Astrocyte of the spinal cord (primary cell): ENCODE measurements around the gene SLC5A1.

Experiments used
- DNase-seq: peaks from one replicate; pipeline ENCODE4 v3.0.0; 2011; ENCODE audit warnings: low read depth, low spot score
- H3K4me3 ChIP-seq: 2 replicates; pipeline ENCODE4 v1.5.1; 2011; ENCODE audit warnings: low read depth, mild to moderate bottlenecking, low read length, moderate library complexity
- CTCF ChIP-seq: IDR thresholded peaks from 2 replicates; pipeline ENCODE4 v1.5.1; 2012; ENCODE audit warnings: low read depth, mild to moderate bottlenecking, low read length, inconsistent platforms
- in situ Hi-C: cut with HindIII; loops from 2 replicates; pipeline ENCODE4 v1.10.0; 2017; ENCODE audit warnings: low sequenced_read_pairs

Gene SLC5A1

DNA sequence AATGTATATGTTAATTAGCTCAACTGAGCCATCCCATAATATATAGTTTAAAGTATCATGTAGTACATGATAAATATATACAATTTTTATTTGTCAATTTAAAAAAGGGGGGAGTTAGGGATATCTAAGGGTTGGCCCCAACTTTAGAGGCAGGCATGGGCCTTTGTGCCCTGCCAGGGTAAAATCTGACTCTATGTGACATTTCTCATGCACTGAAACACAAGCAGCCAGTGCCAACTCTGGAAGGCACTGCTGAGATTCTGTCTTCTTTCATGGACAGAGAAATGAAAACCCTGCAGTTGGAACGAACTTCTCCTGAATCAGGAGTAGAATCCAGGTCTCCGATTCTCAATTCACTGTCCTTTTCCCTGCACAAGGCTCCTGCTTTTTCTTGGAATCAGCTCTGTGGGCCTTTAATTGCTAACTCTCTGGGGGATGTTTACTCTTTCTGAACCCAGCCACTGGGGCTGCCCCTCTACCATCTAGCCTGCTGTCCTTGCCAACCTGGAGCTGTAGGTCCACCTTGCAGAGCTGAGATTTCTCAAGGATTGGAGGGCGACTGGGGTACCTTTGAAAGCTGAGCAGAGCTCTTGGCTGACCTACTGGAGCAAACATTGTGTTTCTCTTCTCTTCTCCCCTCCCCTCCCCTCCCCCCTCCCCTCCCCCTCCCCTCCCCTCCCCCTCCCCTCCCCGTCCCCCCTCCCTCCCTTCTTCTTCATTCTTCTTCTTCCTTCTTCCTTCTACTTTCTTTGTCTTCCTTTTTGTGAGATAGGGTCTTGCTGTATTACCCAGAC, 26.7 kb downstream of the SLC5A1 start:
- DNase-seq = no peak
- in situ Hi-C loops = no loop called here
- no peak overlapping the region for H3K4me3 ChIP-seq
- no peak for TF ChIP-seq CTCF

DNA sequence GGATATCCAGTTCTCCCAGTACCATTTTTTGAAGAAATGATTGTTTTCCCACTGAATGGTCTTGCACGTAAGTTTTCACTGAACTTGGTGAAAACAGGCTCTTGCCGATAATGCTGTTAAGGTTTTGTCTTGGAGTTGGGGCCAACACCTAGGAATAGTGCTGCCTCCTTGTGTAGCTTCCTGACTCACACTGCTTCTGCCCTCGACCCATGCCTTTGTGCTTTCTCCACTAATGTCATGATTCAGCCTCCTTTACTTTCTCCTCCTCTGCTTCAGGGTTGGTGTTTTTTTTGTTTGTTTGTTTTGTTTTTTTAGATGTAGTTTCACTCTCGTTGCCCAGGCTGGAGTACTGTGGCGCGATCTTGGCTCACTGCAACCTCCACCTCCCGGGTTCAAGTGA, 30.2 kb downstream of the SLC5A1 start:
- in situ Hi-C loops = no loop called here
- TF ChIP-seq CTCF = no peak
- no peak for DNase-seq
- no peak overlapping the region for H3K4me3 ChIP-seq

DNA sequence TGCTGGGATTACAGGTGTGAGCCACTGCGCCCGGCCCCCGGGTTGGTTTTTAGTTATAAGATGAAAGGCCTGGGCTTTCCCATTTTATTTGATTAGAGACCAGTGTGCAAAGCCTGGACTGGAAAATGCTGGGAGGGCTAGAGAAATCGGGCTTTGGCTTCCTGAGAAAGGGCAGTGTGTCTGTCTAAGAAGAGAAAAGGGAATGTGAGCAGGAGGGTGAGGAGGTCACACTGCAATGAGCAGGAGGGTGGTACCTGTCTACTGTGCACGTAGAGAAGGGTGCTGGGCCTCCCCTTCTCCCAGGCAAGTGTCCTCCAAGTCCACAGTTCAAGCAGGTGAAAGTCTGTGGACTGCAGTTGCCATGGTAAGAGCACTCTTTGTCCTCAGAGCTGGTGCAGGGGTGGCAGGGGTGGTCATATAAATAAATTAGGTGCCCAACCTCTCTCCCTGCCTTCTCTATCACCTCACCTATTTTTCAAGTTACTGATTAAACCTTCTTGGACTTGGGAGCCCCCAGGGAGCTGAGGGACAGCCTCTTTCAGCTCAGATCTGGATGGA, 30.8 kb downstream of the SLC5A1 start:
- in situ Hi-C loops = no loop called here
- no peak for TF ChIP-seq CTCF
- no peak for DNase-seq
- no peak overlapping the region for H3K4me3 ChIP-seq

DNA sequence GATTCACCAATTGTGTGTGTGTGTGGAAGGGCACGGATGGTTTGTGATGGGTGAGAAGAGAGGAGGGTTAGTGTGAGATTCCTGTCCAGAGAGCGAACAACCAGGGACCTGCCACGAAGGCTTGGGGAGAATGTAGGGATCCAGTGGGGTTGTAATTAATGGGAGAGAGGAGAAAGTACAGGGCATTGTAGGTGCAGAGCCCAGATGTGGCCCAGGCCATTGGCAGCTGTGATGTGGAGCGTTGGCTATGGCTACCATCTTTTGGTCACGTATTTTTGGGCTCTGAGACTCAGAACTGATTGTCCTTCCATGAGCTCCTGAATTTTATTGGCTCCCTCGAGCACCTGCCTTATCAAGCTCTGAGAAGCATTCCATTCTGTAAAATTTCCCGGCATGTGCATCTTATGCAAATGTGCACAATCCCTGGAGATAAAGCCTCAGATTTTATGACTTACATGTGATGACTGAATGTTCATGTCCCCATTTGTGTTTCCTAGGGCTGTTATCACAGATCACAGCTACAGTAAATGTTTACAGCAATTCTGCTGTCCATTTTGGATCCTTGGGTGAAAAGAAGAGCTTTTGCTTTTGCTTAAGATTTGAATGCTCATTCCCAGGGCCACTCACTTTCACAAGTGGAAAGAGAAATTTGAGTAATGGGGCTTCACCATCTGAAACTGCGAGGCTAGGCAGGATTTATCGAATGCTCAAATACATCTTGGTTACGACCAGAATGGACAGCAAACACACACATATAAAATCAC, 33.1 kb downstream of the SLC5A1 start:
- DNase-seq = no peak
- no peak overlapping the region for H3K4me3 ChIP-seq
- in situ Hi-C loops = no loop called here
- TF ChIP-seq CTCF = no peak

- no peak for TF ChIP-seq CTCF
- H3K4me3 ChIP-seq = no peak overlapping the region
- DNase-seq = no peak
- in situ Hi-C loops = no loop called here
These were observed 33.7 kb downstream of the SLC5A1 start for GRCh38 chr22:32076761-32077084.

DNA sequence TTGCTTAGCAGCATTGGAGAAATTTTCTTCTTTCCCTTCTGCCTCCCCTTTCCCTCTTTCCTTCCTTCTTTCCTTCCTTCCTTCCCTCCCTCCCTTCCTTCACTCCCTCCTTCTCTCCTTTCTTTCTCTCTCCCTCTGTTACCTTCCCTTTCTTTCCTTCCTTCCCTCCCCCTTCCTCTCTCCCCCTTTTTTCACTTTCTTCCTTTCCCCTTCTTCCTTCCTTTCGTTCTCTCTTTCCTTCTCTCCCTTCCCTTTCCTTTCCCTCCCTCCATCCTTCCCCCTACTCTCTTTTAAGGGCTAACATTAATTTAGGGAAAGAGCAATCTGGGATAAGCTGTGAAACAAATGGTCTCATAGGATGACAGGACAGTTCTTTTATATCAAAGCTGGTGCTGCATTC, 34.1 kb downstream of the SLC5A1 start:
- no peak for DNase-seq
- TF ChIP-seq CTCF = no peak
- in situ Hi-C loops = no loop called here
- no peak overlapping the region for H3K4me3 ChIP-seq
